ENCODE data around the gene POP7. TPM values are rescaled to one million over a fixed set of nuclear protein-coding genes. Genes with fewer than 3 reads are reported as not detected.

POP7 gene
- total RNA-seq, 1 experiment from 2014 or later, result 72.6 TPM

- no peaks in the 10 kb centered on the region for H3K4me1 ChIP-seq (ENCODE audit: insufficient read depth, low read length, poor library complexity, severe bottlenecking)
- H3K27me3 ChIP-seq (replicated peaks; ENCODE audit: insufficient read depth, low read depth, low read length, poor library complexity), result peaks cover 13% of the 10 kb centered on the region
- TF ChIP-seq EZH2 (IDR thresholded peaks at IDR 0.05; ENCODE audit: borderline replicate concordance, low read depth, low read length, poor library complexity, severe bottlenecking), result no peak
- TF ChIP-seq CTCF (conservative IDR thresholded peaks at IDR 0.05; ENCODE audit: low read depth, low read length), result no peak
- H3K36me3 ChIP-seq (ENCODE audit: insufficient read depth, low read length, poor library complexity, severe bottlenecking), result no peaks in the 10 kb centered on the region
- intact Hi-C loops (cut with micrococcal nuclease; ENCODE audit: unreplicated experiment), result no loop called here
- no peak overlapping the region for H3K4me3 ChIP-seq (ENCODE audit: low read depth, low read length, poor library complexity, severe bottlenecking)
- POLR2A ChIA-PET (ENCODE audit: low non-redundant PET), result no interaction called here
- CTCF ChIA-PET, result no interaction called here
- H3K9me3 ChIP-seq (ENCODE audit: low read depth, low read length, poor library complexity, severe bottlenecking), result no peaks in the 10 kb centered on the region
- BruUV-seq (replicated peaks), result no TSS peak
- no peak overlapping the region for H3K27ac ChIP-seq (ENCODE audit: low read depth, low read length, poor library complexity, severe bottlenecking)
- no peak for DNase-seq (ENCODE audit: low spot score)
Measured at GRCh38 chr7:100752994-100753393, 47.1 kb downstream of the POP7 start.

- no peak overlapping the region for H3K4me3 ChIP-seq (ENCODE audit: low read depth, low read length, poor library complexity, severe bottlenecking)
- H3K36me3 ChIP-seq (ENCODE audit: insufficient read depth, low read length, poor library complexity, severe bottlenecking), result no peaks in the 10 kb centered on the region
- ChIA-PET POLR2A (ENCODE audit: low non-redundant PET) (interaction anchor here (0.6 kb wide), 1 partner anchor 68 kb away, joined by 3 read pairs; no protein-coding TSS in a partner anchor), CTCF (no interaction called here)
- peaks cover 13% of the 10 kb centered on the region for H3K27me3 ChIP-seq (replicated peaks; ENCODE audit: insufficient read depth, low read depth, low read length, poor library complexity)
- no peak overlapping the region for H3K27ac ChIP-seq (ENCODE audit: low read depth, low read length, poor library complexity, severe bottlenecking)
- H3K9me3 ChIP-seq (ENCODE audit: low read depth, low read length, poor library complexity, severe bottlenecking), result no peaks in the 10 kb centered on the region
- TF ChIP-seq EZH2 (IDR thresholded peaks at IDR 0.05; ENCODE audit: borderline replicate concordance, low read depth, low read length, poor library complexity, severe bottlenecking) (no peak), CTCF (conservative IDR thresholded peaks at IDR 0.05; ENCODE audit: low read depth, low read length) (no peak)
- H3K4me1 ChIP-seq (ENCODE audit: insufficient read depth, low read length, poor library complexity, severe bottlenecking), result no peaks in the 10 kb centered on the region
- DNase-seq (ENCODE audit: low spot score), result no peak
- intact Hi-C loops (cut with micrococcal nuclease; ENCODE audit: unreplicated experiment), result no loop called here
- no TSS peak for BruUV-seq (replicated peaks)
Measured at GRCh38 chr7:100753750-100754149, 47.8 kb downstream of the POP7 start.

Other genes starting within 250 kb of the POP7 start
- gene SPACDR, start 241.9 kb upstream of the POP7 start, total RNA-seq (2021), result 2.9 and 3.9 TPM in 2 replicates
- gene TSC22D4, start 226.9 kb upstream of the POP7 start, total RNA-seq (2021), result 69.0 and 71.0 TPM in 2 replicates
- gene NYAP1, start 222.2 kb upstream of the POP7 start, total RNA-seq (2021), result 1.3 and 3.2 TPM in 2 replicates
- gene AGFG2, start 166.9 kb upstream of the POP7 start, total RNA-seq (2021), result 12.8 and 15.3 TPM in 2 replicates
- 1.7 and 2.8 TPM in 2 replicates for gene SAP25, start 132.2 kb upstream of the POP7 start, total RNA-seq (2021)
- 42.4 and 50.4 TPM in 2 replicates for gene LRCH4, start 120.0 kb upstream of the POP7 start, total RNA-seq (2021)
- 0.44 and 0.75 TPM in 2 replicates for gene FBXO24, start 119.8 kb upstream of the POP7 start, total RNA-seq (2021)
- 45.0 and 70.1 TPM in 2 replicates for gene PCOLCE, start 103.8 kb upstream of the POP7 start, total RNA-seq (2021)
- gene MOSPD3, start 93.6 kb upstream of the POP7 start, total RNA-seq (2021), result 17.3 and 24.8 TPM in 2 replicates
- 1.4 and 2.0 TPM in 2 replicates for gene TFR2, start 64.6 kb upstream of the POP7 start, total RNA-seq (2021)
- gene ACTL6B, start 49.7 kb upstream of the POP7 start, total RNA-seq (2021), result 0.31 TPM in 1 of 2 replicates, not detected in the other
- 225 and 243 TPM in 2 replicates for gene GNB2, start 32.4 kb upstream of the POP7 start, total RNA-seq (2021)
- gene GIGYF1, start 11.9 kb upstream of the POP7 start, total RNA-seq (2021), result 47.4 and 51.9 TPM in 2 replicates
- gene EPO, start 14.3 kb downstream of the POP7 start, total RNA-seq (2021), result 0.21 TPM in 1 of 2 replicates, not detected in the other
- gene ZAN, start 27.5 kb downstream of the POP7 start, total RNA-seq (2021), result not detected in 2 replicates
- gene EPHB4, start 121.4 kb downstream of the POP7 start, total RNA-seq (2021), result 90.4 and 92.6 TPM in 2 replicates
- gene SLC12A9, start 146.6 kb downstream of the POP7 start, total RNA-seq (2021), result 23.8 and 26.1 TPM in 2 replicates
- 114 and 140 TPM in 2 replicates for gene TRIP6, start 161.3 kb downstream of the POP7 start, total RNA-seq (2021)
- gene SRRT, start 169.0 kb downstream of the POP7 start, total RNA-seq (2021), result 257 and 277 TPM in 2 replicates
- 4.7 and 5.0 TPM in 2 replicates for gene UFSP1, start 183.6 kb downstream of the POP7 start, total RNA-seq (2021)
- gene ACHE, start 189.8 kb downstream of the POP7 start, total RNA-seq (2021), result 0.52 and 0.87 TPM in 2 replicates
- 1.7 and 2.0 TPM in 2 replicates for gene MUC3A, start 243.4 kb downstream of the POP7 start, total RNA-seq (2021)

Data from A673 (cell line).